T-helper 2 cell treated with Interferon-gamma antibody and Interleukin-4, amounts not matched to agents 5 μg/mL and 100 μg/mL, for 36 hours (primary cell): ENCODE results near the gene ATXN1.
A peak's percentile ranks its signal among the peaks of the same experiment; 100 is the strongest.

Source experiments
- DNase-seq: peaks from one replicate; pipeline ENCODE4 v3.0.0; 2021; ENCODE audit warnings: low spot score
- H3K27ac Mint-ChIP-seq: one replicate; pipeline ENCODE4 v1.8.0; 2021; ENCODE audit warnings: mild to moderate bottlenecking, mixed read lengths
- H3K27me3 Mint-ChIP-seq: one replicate; pipeline ENCODE4 v1.8.0; 2021; ENCODE audit warnings: low read depth, mixed read lengths
- H3K36me3 Mint-ChIP-seq: one replicate; pipeline ENCODE4 v1.8.0; 2021; ENCODE audit warnings: low read depth, mixed read lengths
- H3K4me1 Mint-ChIP-seq: one replicate; pipeline ENCODE4 v1.8.0; 2021; ENCODE audit warnings: low read depth, mixed read lengths
- H3K4me3 Mint-ChIP-seq: one replicate; pipeline ENCODE4 v1.8.0; 2022; ENCODE audit warnings: mild to moderate bottlenecking, moderate library complexity, mixed read lengths
- H3K9me3 Mint-ChIP-seq: one replicate; pipeline ENCODE4 v1.8.0; 2021; ENCODE audit warnings: mixed read lengths

Gene ATXN1

DNA sequence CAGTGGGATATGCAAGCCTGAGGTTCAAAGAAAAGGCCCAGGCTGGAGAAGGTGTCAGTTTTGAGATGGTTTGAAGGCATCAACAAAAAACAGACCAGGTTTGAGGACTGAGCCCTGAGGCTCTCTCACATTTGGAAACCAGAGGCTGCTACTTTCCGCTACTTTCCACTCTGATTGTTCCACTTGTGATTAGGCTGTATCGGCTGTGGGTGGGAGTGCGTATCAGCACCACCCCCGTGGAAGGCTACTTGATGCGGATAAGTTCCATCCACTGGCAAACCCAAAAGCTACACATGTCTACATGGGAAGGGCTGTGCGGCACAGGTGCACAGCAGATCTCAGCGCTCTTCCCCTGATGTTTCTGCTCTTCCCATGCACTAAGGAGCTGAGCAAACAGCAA is 324.2 kb downstream of the ATXN1 start:
- Mint-ChIP-seq H3K27ac (peak overlapping the region; percentile 88), H3K36me3 (peaks cover 34% of the 10 kb centered on the region), H3K27me3 (no peaks in the 10 kb centered on the region), H3K9me3 (no peaks in the 10 kb centered on the region), H3K4me3 (peak overlapping the region; percentile 77), H3K4me1 (peaks cover 61% of the 10 kb centered on the region)
- no peak for DNase-seq

DNA sequence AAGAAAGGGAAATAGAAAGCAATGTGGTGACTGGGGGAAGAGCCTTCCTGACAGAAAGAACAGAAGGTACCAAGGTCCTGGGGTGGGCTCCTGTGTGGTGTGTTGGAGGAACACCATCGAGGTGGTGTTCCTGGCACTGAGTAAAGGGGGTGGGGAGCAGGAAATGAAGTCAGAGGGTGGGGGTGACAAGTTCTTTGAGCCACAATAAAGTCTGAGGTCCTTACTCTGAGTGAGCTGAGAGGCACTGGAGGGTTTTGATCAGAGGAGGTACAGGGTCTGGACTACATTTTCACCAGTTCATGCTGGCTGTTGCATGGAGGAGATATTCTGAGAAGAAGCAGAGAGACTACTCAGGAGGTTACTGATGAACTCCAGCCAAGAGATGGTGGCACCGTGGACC is 324.7 kb downstream of the ATXN1 start:
- peak overlapping the region; percentile 77 for H3K4me3 Mint-ChIP-seq
- peak overlapping the region; percentile 88 for H3K27ac Mint-ChIP-seq
- no peak for DNase-seq
- H3K36me3 Mint-ChIP-seq = peaks cover 33% of the 10 kb centered on the region
- H3K4me1 Mint-ChIP-seq = peaks cover 62% of the 10 kb centered on the region
- H3K27me3 Mint-ChIP-seq = no peaks in the 10 kb centered on the region
- no peaks in the 10 kb centered on the region for H3K9me3 Mint-ChIP-seq

DNA sequence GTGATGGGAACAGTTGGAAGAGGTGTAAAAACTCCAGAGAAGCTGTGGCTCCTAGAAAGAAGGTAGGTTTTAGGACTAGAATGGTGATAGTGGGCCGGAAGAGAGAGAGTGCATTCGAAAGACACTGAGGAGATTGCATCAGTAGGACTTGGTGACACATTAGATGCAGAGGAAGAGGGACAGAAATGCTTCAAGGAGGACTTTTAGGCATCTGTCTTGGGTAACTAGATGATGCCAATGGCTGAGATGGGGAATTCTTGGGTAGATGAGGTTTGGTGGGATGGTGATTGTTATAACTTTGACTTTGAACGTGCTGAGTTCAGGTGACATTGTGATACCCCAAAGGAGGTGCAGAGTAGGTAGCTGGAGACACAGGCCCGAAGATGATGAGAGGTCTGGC is 326.4 kb downstream of the ATXN1 start:
- no peak for DNase-seq
- peak overlapping the region; percentile 6 for H3K4me3 Mint-ChIP-seq
- H3K4me1 Mint-ChIP-seq = peaks cover 56% of the 10 kb centered on the region
- H3K27ac Mint-ChIP-seq = peak overlapping the region; percentile 67
- peaks cover 33% of the 10 kb centered on the region for H3K36me3 Mint-ChIP-seq
- H3K9me3 Mint-ChIP-seq = no peaks in the 10 kb centered on the region
- no peaks in the 10 kb centered on the region for H3K27me3 Mint-ChIP-seq

DNA sequence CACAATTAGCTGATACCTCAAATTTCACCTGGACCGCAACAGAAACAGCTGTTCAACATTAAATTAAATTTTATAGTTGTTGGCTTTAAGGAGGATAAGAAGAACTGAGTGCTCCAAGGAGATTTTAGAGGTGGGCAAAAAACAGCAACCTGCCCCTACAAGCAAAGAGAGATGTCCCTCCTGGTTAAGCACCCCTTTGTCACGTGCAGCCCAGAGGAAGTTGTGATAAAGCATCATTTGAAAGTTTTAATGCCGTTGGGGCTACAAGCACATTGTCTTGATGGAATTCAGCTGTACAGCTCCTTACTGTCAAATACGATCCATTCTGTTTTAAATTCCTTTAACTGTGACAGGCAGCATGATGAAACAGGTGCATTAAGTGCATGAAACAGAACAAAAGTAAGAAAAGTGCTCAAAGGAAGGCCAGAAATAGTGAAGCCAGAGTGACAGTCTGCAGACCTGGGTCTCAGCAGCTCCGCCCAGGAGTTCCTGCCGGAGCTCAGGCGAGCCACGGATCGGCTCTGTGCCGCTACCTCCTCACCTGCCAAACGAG is 327.8 kb downstream of the ATXN1 start:
- H3K27me3 Mint-ChIP-seq = no peaks in the 10 kb centered on the region
- peaks cover 35% of the 10 kb centered on the region for H3K36me3 Mint-ChIP-seq
- no peak for DNase-seq
- H3K27ac Mint-ChIP-seq = peak overlapping the region; percentile 11
- H3K4me1 Mint-ChIP-seq = peaks cover 50% of the 10 kb centered on the region
- no peak overlapping the region for H3K4me3 Mint-ChIP-seq
- H3K9me3 Mint-ChIP-seq = no peaks in the 10 kb centered on the region

DNA sequence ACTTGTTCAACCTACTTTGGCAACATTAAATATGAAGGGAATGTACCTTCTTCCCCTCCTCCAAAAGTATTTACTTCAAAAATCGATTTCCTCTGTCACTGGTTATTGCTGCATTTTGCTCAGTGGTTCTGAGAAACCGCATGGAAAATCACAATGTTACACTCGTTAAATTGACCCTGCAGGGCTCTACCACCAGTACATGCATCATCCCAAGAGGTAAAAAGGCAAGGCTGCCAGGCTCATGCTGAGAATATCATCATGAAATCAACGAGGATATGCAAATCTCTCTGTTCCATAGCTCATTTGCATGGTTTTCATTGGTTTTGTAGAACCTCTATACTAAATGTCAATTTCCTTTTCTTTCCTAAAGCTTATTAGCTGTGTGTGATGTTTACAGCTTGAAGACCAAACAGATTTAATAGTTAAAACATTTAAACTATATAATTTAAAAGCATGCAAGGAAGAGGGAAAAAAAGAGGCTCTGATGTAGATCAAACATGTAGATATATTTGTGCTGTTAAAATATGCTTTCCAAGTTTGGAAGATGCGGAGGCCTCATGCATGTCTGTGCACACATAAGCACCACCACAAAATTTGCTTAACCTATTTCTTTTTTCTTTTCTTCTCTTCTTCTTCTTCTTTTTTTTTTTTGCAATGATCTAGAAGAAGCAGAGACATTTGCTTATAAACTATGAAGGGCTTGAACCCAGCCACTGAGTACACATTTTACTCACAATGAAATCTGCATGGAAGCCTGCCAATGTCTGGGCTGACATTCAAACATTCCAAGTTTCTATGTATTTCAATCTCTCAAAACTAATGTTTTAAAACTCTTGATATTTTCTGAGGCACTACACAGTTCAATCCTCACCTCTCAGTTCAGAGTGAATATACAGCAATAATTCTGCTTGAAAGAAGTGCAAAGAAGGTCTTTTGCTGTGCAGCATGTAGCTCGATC is 328.9 kb downstream of the ATXN1 start:
- Mint-ChIP-seq H3K4me3 (no peak overlapping the region), H3K4me1 (peaks cover 43% of the 10 kb centered on the region), H3K27ac (no peak overlapping the region), H3K36me3 (peaks cover 34% of the 10 kb centered on the region), H3K27me3 (no peaks in the 10 kb centered on the region), H3K9me3 (no peaks in the 10 kb centered on the region)
- DNase-seq = no peak

DNA sequence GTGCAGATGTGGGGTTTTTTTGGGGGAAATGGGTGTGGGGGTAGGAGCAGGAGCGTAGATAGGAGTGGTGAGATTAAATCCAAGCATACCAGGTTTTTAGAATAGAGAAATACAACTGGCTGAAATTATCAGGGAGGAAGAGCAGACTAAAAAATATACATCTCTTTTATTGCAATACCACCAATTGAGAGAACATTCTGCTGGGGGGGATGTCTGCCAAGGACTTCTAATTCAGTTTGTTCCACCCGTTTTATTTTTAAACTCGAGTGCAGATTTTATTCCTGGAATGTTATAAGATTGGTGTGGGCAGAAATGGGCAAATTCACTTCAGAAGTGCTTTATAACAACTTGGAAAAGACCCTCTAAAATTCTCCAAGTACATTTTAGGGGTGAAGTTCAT is 330.2 kb downstream of the ATXN1 start:
- Mint-ChIP-seq H3K4me3 (no peak overlapping the region), H3K36me3 (peaks cover 33% of the 10 kb centered on the region), H3K27ac (no peak overlapping the region), H3K9me3 (no peaks in the 10 kb centered on the region), H3K4me1 (peaks cover 37% of the 10 kb centered on the region), H3K27me3 (no peaks in the 10 kb centered on the region)
- no peak for DNase-seq

DNA sequence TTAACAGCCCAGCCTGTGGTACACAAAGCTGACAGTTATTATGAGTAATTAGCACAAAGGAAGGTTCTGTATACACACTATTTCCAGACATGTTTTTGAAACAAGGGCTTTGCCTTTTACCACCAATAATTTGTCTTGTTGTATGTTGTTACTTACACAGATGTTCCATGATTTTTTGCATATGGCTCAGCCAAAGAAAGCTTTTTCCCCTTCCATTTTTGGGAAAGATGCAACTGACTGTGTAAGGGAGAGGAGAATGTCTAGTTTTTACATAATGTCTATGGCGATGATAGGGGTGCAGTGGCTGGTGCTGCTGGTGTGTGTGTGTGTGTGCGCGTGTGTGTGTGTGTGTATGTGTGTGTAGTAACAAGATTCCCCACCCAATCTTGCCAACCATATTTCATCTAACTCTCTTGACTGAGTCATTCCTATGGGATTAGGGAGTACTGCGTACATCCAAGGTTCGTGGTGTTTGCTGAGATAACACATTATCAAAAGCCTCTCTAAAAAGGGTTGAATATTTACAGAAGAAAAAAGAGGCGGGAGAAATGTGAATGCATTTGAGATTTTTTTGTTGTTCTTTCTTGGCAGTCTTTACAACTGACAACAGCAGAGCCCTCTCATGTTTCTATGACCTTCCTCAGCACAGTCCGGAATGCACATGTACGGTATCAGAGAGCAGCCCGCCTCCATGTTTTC is 330.7 kb downstream of the ATXN1 start:
- Mint-ChIP-seq H3K9me3 (no peaks in the 10 kb centered on the region), H3K27me3 (no peaks in the 10 kb centered on the region), H3K27ac (no peak overlapping the region), H3K36me3 (peaks cover 38% of the 10 kb centered on the region), H3K4me3 (no peak overlapping the region), H3K4me1 (peaks cover 40% of the 10 kb centered on the region)
- DNase-seq = no peak

DNA sequence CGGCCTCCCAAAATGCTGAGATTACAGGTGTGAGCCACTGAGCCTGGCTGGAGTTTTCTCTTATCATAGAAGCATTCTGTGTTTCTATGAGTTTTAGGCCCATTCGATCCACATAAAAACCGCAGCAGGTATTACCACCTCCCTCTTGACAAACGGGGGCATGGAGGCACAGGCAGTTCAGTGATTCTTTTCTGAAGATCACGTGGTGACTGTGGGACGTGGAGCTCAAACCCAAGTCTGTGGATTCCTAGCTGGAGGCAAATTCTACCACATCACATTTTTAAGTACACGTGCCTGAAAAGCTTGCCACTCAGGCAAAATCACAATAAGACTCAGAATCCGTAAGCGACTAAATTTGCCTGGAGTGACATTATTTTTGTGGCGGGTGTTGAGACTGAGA is 331.6 kb downstream of the ATXN1 start:
- no peak overlapping the region for H3K27ac Mint-ChIP-seq
- no peaks in the 10 kb centered on the region for H3K27me3 Mint-ChIP-seq
- H3K4me1 Mint-ChIP-seq = peaks cover 31% of the 10 kb centered on the region
- peaks cover 30% of the 10 kb centered on the region for H3K36me3 Mint-ChIP-seq
- no peak for DNase-seq
- no peak overlapping the region for H3K4me3 Mint-ChIP-seq
- H3K9me3 Mint-ChIP-seq = no peaks in the 10 kb centered on the region

DNA sequence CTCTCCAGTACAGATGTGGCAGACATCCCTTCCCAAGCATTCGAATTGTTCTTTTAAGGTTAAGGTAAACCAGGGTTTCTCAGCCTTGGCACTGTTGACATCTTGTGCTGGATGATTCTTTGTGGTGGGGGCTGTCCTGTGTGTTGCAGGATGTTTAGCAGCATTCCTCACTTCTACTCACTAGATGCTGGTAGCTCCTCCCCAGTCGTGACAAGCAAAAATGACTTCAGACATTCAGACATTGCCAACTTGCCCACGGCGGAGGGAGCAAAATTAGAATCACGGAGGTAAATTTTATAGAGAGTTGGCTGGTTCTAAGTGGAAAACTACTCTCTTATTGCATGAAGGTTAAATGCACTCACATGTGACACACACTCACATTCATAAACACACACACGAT is 334.1 kb downstream of the ATXN1 start:
- Mint-ChIP-seq H3K9me3 (no peaks in the 10 kb centered on the region), H3K4me1 (peaks cover 39% of the 10 kb centered on the region), H3K36me3 (peaks cover 35% of the 10 kb centered on the region), H3K27me3 (no peaks in the 10 kb centered on the region), H3K4me3 (no peak overlapping the region), H3K27ac (no peak overlapping the region)
- DNase-seq = no peak

DNA sequence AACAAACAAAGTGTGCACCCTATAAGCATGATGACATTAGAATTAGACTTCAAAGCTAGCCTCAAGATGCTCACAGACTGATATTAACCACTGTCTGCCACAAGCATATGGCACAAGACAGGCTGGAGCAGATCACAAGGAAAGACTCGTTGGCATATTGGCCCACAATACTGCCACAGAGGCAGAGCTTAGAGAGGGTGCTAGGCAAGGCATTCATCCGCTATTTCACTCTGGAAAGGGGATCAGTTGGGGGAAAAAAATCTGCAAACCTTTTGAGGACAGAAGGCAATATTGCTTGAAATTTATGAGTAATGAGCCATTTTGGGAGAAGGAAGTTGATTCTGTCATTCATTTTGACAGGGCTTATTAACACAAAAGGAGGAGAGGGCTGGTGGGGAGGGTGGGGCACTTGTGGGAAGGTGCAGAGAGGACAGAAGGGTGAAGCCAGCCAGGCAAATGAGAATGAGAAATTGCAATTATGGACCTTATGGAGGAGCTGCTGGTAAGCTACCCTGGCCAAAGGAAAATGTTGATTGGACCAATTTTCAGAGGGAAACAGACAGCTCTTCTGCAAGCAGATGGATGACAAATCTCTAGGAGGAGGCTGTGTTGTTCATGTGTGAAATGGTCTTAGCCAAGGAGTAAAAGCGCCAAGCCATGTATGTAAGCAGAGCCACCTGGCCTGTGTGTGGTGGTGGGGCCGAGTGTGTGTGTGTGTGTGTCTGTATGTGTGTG is 335.2 kb downstream of the ATXN1 start:
- Mint-ChIP-seq H3K27me3 (no peaks in the 10 kb centered on the region), H3K36me3 (peaks cover 35% of the 10 kb centered on the region), H3K27ac (no peak overlapping the region), H3K4me3 (no peak overlapping the region), H3K9me3 (no peaks in the 10 kb centered on the region), H3K4me1 (peaks cover 47% of the 10 kb centered on the region)
- no peak for DNase-seq

DNA sequence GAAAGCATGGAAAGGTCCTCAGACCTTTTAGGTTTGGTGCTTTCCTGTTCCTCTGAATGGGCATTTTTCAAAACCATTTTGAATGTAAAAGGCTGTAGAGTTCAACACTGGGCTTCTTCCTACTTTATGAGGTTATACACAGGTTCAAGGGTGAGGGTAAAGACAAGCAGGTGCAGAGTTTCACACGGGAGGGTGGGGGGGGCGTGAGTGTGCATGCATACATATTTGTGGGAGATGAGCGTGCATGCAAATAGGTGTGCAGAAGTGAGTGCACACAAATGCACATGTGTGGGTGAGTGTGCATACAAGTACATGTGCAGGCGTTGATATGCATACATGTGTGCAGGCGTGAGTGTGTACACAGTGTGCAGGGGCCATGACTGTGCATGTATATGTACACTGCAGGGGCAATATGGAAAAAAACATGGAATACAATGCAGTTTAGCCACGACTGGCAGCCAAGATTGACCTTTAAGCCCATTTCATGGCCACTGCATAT is 339.7 kb downstream of the ATXN1 start:
- DNase-seq = no peak
- no peaks in the 10 kb centered on the region for H3K27me3 Mint-ChIP-seq
- H3K9me3 Mint-ChIP-seq = no peaks in the 10 kb centered on the region
- peaks cover 20% of the 10 kb centered on the region for H3K36me3 Mint-ChIP-seq
- H3K4me3 Mint-ChIP-seq = peak overlapping the region; percentile 75
- peaks cover 59% of the 10 kb centered on the region for H3K4me1 Mint-ChIP-seq
- H3K27ac Mint-ChIP-seq = peak overlapping the region; percentile 99

DNA sequence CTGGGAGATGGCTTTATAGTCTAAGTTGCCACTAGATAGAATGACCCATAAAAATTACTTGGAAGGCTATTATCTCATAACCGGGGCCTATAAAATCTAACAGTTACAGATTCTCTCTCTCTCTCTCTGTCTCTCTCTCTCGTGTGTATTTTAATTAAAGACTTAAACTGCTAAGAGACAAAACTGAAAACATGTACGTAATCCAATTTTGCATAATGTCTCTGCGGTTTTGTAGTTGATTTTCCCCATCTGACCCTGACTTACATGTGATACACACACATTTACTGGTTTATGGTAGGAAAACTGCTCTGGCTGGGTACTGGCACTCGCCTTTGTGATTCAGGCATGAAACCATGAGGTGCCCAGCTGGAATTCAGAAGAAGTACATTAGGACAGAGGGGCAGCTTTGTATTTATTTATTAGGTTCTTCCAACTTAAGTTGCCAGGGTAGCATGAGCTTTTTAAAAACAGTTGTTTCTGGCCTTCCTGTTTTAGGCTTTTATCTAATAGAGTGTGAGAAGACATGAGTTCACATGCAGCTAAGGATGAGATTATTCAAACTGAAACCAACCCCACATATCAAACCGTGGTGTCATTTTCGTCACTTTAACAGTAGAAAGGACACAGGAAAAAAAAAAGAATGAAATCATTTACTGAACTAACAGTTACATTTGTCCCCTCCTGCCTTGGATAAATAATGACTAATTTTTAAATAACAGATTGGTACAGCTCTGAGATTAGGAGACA is 340.4 kb downstream of the ATXN1 start:
- H3K36me3 Mint-ChIP-seq = peaks cover 15% of the 10 kb centered on the region
- DNase-seq = peak; percentile 71
- no peaks in the 10 kb centered on the region for H3K27me3 Mint-ChIP-seq
- H3K9me3 Mint-ChIP-seq = no peaks in the 10 kb centered on the region
- peak overlapping the region; percentile 75 for H3K4me3 Mint-ChIP-seq
- peak overlapping the region; percentile 99 for H3K27ac Mint-ChIP-seq
- H3K4me1 Mint-ChIP-seq = peaks cover 55% of the 10 kb centered on the region

DNA sequence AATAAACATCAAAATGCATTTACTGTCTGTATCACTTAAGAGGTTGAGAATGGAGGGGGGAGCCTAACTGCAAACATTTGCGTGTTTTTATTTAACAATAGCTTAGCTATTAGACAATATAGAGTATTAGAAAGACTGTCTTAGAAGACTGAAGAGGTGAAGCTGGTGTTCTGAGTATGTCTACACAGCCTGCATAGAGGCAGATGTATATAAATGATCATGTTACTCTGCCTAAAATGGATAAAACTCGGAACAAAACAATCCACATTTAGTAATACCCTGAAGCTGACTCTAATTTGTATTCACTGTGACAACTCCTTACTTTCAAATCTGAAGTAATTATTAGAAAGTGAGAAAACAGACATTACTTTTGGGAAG is 340.9 kb downstream of the ATXN1 start:
- Mint-ChIP-seq H3K27me3 (no peaks in the 10 kb centered on the region), H3K27ac (peak overlapping the region; percentile 99), H3K36me3 (peaks cover 13% of the 10 kb centered on the region), H3K4me3 (peak overlapping the region; percentile 75), H3K4me1 (peaks cover 53% of the 10 kb centered on the region), H3K9me3 (no peaks in the 10 kb centered on the region)
- DNase-seq = no peak
